Right atrium auricular region (tissue), 2 donors: Measurements from ENCODE around the gene TMEM53. TPM values are rescaled to one million over a fixed set of nuclear protein-coding genes. Genes with fewer than 3 reads are reported as not detected.

Source experiments
- DNase-seq: peaks from one replicate; pipeline ENCODE4 v3.0.0-alpha.2; 2019; ENCODE audit warnings: low spot score
- H3K27ac ChIP-seq, 2 donors: fragments of 200-600 bp; sonication (generic); 1 replicate in 1 of 2; 2 replicates in 1 of 2; pipeline ENCODE4 v1.5.1; 2016 to 2019
- H3K27me3 ChIP-seq, 2 donors: fragments of 200-600 bp; sonication (generic); one replicate each; pipeline versions ENCODE4 v1.5.1 to v1.6.0; 2017 to 2019
- H3K36me3 ChIP-seq: fragments of 200-600 bp; sonication (generic); one replicate; pipeline ENCODE4 v1.5.1; 2016
- H3K4me1 ChIP-seq, 2 donors: fragments of 200-600 bp; sonication (generic); one replicate each; pipeline versions ENCODE4 v1.5.1 to v1.6.0; 2017 to 2019
- H3K4me3 ChIP-seq, 2 donors: fragments of 200-600 bp; sonication (generic); 1 replicate in 1 of 2; 2 replicates in 1 of 2; pipeline ENCODE4 v1.5.1; 2017 to 2019; ENCODE audit warnings: mild to moderate bottlenecking in 1 of 2, moderate library complexity in 1 of 2
- H3K9me3 ChIP-seq, 2 donors: fragments of 200-600 bp; sonication (generic); one replicate each; pipeline ENCODE4 v1.5.1; 2019
- total RNA-seq, 2 donors: library from RNA; depleted of rRNA; stranded (reverse); fragments of >200 nt; gene quantifications; one replicate each; pipeline ENCODE4 v1.1.0, GENCODE V29; 2016
- TF ChIP-seq, protein P1 (sequence below), 2 donors: fragments of 200-600 bp; sonication (generic); IDR thresholded peaks; one replicate each; pipeline ENCODE4 v1.5.1; 2019; ENCODE audit warnings: antibody characterized with exemption in 2 of 2

Gene TMEM53
- total RNA-seq, 2 donors from 2014 or later: 8.3 to 13.1 TPM

DNA sequence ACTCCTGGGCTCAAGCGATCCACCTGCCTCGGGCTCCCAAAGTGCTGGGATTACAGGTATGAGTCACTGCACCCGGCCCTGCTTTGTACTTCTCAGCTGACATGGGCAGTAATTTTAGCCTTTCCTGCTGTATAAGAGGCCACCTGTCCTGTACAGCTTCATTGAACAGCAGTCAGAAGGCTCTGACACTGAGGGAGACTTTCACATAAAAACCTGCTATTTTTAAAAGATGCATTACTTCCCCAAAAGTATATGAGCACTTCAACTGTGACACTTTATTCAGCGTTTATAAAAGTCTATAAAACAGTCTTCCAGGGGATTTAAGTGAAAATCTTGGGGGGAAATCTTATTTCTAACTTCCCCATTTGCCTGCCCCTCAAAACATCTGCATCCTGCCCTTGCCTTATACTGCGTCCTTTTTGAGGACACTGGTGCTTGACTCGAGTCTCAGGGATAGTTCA, 39.1 kb upstream of the TMEM53 start:
- DNase-seq: no peak
- H3K4me3 ChIP-seq: no peak overlapping the region
- H3K36me3 ChIP-seq: no peaks in the 10 kb centered on the region
- H3K27ac ChIP-seq: no peak overlapping the region
- no peaks in the 10 kb centered on the region for H3K9me3 ChIP-seq
- H3K4me1 ChIP-seq: peaks cover 0 to 6% of the 10 kb centered on the region in 2 donors
- TF ChIP-seq, protein P1, sequence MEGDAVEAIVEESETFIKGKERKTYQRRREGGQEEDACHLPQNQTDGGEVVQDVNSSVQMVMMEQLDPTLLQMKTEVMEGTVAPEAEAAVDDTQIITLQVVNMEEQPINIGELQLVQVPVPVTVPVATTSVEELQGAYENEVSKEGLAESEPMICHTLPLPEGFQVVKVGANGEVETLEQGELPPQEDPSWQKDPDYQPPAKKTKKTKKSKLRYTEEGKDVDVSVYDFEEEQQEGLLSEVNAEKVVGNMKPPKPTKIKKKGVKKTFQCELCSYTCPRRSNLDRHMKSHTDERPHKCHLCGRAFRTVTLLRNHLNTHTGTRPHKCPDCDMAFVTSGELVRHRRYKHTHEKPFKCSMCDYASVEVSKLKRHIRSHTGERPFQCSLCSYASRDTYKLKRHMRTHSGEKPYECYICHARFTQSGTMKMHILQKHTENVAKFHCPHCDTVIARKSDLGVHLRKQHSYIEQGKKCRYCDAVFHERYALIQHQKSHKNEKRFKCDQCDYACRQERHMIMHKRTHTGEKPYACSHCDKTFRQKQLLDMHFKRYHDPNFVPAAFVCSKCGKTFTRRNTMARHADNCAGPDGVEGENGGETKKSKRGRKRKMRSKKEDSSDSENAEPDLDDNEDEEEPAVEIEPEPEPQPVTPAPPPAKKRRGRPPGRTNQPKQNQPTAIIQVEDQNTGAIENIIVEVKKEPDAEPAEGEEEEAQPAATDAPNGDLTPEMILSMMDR (IDR thresholded peaks at IDR 0.05): no peak
- H3K27me3 ChIP-seq: no peaks in the 10 kb centered on the region

DNA sequence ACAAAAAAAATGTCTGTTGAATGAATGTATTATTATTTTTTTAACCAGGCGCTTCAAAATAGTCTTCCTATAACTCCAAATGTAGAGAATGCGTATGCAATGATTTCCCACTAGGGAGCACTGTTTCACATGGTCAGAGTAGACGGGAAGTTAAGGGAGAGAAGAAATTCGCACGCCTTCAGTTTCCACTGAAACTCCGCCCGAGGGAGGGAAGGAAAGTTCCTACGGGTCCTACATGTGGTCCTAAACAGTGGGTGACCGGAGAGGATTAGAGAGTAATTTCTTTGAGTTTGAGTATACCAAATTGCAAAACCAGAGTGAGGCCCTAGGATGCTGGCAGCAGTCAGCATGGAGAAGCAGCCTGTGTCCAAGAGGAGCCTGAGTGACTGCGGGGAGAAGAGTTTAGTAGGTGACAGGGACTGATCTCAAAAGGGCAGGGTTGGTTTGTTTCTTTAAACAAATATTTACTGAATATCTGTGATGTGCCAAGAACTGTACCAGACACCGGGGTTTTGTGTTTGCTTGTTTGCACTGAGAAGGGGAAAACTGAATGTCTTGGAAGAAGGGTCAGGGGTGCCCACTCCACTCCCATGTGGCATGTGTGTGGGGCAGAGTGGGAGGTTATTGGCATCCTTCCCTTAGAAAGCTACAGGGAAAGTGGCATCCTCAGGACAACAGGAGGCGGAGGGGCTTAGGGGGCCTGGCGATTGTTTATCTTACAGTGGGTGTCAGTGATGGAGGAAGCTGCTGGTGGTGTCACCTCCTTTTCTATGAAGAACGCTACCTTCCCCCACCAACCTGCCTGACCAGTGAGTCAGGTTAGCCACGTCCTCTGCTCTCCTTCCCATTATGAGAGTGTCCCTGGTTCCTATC, 33.9 kb upstream of the TMEM53 start:
- Histone ChIP-seq H3K4me1 (no peaks in the 10 kb centered on the region), H3K36me3 (no peaks in the 10 kb centered on the region), H3K9me3 (no peaks in the 10 kb centered on the region), H3K27ac (no peak overlapping the region), H3K4me3 (no peak overlapping the region), H3K27me3 (no peaks in the 10 kb centered on the region)
- TF ChIP-seq, protein P1 (IDR thresholded peaks at IDR 0.05): peak; percentile 44 to 71
- DNase-seq: no peak

DNA sequence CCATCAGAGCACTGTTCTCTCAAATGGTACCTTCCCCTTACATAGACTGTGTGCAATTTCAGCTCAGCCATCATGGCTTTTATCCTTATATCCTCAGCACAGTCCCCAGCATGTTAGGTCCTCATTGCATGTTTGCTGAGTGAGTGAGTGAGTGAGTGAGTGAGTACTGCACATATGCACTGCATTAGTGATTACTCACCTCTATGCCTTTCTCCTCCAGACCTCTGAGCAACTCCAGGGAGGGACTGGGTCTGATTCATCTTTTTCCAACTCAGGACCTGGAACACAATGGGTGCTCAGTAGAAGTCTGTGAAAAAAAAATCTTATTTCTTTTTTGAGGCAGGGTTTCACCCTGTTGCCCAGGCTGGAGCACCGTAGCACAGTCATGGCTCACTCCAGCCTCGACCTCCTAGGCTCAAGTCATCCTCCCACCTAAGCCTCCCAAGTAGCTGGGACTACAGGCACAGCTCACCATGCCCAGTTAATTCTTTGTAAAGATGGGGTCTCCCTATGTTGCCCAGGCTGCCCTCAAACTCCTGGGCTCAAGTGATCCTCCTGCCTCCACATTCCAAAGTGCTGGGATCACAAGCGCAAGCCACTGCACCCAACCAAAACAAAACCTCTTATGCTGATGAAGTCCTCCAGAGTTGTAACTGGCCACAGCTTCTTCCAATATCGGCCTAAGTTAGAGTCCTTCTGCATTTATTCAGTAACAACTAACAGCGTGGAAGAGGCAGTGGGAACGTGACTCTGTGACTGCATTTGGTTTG, 33.0 kb upstream of the TMEM53 start:
- no peaks in the 10 kb centered on the region for H3K36me3 ChIP-seq
- no peaks in the 10 kb centered on the region for H3K27me3 ChIP-seq
- DNase-seq: no peak
- H3K9me3 ChIP-seq: no peaks in the 10 kb centered on the region
- H3K4me1 ChIP-seq: no peaks in the 10 kb centered on the region
- H3K4me3 ChIP-seq: no peak overlapping the region
- TF ChIP-seq, protein P1 (IDR thresholded peaks at IDR 0.05): no peak
- no peak overlapping the region for H3K27ac ChIP-seq

DNA sequence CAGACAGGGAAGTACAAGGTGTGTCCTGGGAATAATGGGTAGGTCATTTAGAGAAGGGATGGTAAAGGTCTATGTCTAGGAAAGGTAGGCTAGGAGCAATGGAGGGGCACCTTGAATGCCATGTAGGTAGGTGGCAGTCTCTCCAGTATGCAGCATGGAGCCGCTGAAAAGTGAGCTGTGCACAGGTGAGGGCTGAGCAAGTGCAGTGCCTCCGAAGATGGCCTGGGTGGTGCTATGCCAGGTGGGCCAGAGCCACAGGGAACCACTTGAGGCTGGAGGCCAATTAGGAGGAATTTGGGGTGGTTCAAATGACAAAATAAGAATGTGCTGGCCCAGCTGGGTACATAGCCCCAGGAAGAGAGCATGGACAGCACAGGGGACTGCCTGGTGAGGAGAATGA, 31.7 kb upstream of the TMEM53 start:
- Histone ChIP-seq H3K36me3 (no peaks in the 10 kb centered on the region), H3K27me3 (no peaks in the 10 kb centered on the region), H3K9me3 (no peaks in the 10 kb centered on the region), H3K4me3 (no peak overlapping the region), H3K4me1 (no peaks in the 10 kb centered on the region), H3K27ac (no peak overlapping the region)
- TF ChIP-seq, protein P1 (IDR thresholded peaks at IDR 0.05): no peak
- DNase-seq: no peak

DNA sequence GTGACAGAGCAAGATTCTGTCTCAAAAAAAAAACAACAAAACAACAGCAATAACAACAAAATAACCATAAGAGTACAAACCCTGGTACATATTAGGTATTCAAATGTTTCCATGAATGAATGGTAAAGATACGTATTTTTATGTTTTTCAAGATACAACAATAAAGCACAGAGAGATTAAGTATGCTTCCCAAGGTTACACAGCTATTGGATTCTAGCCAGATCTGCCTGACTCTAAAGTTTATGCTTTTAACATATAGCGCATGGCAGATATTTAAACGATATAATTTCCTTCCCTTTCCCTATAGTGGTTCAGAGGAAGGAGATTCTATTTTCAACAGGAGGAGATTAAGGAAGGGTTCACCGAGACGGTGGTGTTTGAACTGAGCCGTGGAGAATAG, 31.2 kb upstream of the TMEM53 start:
- TF ChIP-seq, protein P1 (IDR thresholded peaks at IDR 0.05): no peak
- Histone ChIP-seq H3K9me3 (no peaks in the 10 kb centered on the region), H3K4me1 (no peaks in the 10 kb centered on the region), H3K27me3 (no peaks in the 10 kb centered on the region), H3K4me3 (no peak overlapping the region), H3K36me3 (no peaks in the 10 kb centered on the region), H3K27ac (no peak overlapping the region)
- DNase-seq: no peak
